ENCODE measurements around the gene USP17L11.
"Not testable (repeated sequence)": the region's sequence is repeated elsewhere in the genome, so short reads cannot be mapped to it uniquely, and the experiment has no call there.

USP17L11 gene, protein sequence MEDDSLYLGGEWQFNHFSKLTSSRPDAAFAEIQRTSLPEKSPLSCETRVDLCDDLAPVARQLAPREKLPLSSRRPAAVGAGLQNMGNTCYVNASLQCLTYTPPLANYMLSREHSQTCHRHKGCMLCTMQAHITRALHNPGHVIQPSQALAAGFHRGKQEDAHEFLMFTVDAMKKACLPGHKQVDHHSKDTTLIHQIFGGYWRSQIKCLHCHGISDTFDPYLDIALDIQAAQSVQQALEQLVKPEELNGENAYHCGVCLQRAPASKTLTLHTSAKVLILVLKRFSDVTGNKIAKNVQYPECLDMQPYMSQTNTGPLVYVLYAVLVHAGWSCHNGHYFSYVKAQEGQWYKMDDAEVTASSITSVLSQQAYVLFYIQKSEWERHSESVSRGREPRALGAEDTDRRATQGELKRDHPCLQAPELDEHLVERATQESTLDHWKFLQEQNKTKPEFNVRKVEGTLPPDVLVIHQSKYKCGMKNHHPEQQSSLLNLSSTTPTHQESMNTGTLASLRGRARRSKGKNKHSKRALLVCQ

DNA sequence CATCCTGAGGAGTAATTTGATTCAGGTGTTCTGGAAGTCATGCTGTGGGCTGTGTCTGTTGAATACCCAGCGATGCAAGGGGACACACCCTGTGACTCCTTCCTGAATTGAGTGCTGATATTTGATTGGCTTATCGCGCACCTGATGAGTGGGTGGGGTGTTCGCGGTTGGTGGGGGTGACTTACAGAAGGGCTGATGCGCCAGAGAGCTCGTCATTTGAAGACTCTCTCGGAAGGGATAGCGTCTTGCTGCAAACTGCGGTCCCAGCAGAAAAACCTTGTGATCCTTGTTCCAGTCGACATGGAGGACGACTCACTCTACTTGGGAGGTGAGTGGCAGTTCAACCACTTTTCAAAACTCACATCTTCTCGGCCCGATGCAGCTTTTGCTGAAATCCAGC lies at the start of gene USP17L11:
USP17L11 (plus strand) TSS at position 301 of the 400 bp plus-strand sequence; CDS start at position 301, 0 bp downstream.
- not testable (repeated sequence) for DNase-seq

DNA sequence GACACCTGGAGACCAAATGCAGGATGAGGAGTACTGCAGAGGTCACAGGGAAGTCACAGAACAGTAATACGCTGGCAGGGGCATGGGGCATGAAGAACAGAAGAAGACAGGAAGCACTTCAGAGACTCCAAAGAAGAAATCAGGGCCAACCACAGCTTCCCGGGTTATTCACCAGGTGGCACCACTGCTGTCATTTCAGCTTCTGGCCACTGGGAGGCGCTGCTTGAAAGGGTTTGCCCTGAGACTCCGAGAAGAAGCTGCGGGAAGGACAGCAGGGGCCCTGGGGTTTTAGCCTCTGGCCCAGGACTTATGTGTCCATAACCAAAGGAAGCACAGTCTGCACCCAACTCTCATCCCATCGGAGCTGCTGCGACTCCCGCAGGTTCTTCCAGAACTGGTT lies 49.2 kb upstream of the USP17L11 start:
- DNase-seq: not testable (repeated sequence)

DNA sequence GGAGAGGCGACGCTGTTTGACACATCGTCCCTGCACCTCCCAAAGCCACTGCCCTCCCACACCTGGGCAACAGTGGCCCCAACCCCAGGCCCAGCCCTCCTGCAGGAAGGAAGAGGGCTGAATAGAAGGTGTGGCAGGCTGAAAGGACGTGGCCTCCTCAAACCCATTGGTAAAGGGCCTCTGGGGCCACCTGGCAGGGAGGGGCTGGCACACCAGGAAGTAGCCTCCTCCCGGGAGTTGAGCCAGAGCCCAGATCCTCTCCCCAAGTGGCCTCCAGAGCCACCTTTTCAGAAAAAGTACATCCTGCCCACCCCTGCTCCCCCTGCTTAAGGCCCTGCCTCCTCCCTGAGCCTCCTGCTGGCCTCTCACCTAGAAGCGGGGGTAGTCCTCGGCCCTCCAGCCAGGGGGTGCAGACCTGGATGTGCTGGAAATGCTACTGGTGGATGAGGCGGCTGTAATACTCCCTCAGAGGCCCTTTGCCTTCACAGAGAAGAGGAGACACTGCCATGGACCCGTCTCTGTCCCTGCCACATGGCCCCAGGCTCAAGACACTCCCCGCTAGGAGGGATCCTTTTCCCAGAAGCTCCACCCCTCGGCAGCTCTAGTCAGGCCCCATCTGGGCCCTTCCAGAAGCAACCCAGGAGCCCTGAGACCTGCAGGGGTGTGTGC lies 45.3 kb upstream of the USP17L11 start, which contains the start of gene FAM90A26:
FAM90A26 (plus strand) TSS at position 619 of the 669 bp plus-strand sequence. CDS start 2,764 bp downstream, outside the sequence.
- not testable (repeated sequence) for DNase-seq

DNA sequence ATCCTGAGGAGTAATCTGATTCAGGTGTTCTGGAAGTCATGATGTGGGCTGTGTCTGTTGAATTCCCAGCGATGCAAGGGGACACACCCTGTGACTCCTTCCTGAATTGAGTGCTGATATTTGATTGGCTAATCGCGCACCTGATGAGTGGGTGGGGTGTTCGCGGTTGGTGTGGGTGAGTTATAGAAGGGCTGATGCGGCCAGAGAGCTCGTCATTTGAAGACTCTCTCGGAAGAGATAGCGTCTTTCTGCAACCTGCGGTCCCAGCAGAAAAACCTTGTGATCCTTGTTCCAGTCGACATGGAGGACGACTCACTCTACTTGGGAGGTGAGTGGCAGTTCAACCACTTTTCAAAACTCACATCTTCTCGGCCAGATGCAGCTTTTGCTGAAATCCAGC lies 4.8 kb upstream of the USP17L11 start, which contains the start of gene USP17L10:
USP17L10 (plus strand) TSS at position 301 of the 400 bp plus-strand sequence; CDS start at position 301, 0 bp downstream.
- DNase-seq: not testable (repeated sequence)

DNA sequence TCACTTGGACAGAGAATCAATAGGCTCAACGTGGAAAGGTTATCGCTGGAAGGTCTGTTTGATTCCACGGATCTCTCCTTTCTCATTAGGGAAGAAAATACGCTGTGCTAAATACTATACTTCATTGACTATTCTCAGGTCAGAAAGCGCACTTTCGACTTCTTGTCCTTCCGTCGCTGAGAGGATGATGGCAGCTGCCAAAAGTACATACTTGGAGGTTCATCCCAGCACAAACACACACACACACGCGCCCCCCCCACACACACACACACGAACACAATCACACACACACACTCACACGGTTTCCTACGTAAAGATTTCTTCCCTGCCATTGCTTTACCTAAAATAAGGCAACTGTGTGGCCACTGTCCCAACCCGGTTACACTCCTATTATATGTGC lies 504 bp upstream of the USP17L11 start:
- not testable (repeated sequence) for DNase-seq

DNA sequence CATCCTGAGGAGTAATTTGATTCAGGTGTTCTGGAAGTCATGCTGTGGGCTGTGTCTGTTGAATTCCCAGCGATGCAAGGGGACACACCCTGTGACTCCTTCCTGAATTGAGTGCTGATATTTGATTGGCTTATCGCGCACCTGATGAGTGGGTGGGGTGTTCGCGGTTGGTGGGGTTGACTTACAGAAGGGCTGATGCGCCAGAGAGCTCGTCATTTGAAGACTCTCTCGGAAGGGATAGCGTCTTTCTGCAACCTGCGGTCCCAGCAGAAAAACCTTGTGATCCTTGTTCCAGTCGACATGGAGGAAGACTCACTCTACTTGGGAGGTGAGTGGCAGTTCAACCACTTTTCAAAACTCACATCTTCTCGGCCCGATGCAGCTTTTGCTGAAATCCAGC lies 4.6 kb downstream of the USP17L11 start, which contains the start of gene USP17L12:
USP17L12 (plus strand) TSS at position 301 of the 400 bp plus-strand sequence; CDS start at position 301, 0 bp downstream.
- DNase-seq: not testable (repeated sequence)

DNA sequence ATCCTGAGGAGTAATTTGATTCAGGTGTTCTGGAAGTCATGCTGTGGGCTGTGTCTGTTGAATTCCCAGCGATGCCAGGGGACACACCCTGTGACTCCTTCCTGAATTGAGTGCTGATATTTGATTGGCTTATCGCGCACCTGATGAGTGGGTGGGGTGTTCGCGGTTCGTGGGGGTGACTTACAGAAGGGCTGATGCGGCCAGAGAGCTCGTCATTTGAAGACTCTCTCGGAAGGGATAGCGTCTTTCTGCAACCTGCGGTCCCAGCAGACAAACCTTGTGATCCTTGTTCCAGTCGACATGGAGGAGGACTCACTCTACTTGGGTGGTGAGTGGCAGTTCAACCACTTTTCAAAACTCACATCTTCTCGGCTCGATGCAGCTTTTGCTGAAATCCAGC lies 9.4 kb downstream of the USP17L11 start, which contains the start of gene USP17L13:
USP17L13 (plus strand) TSS at position 301 of the 400 bp plus-strand sequence; CDS start at position 301, 0 bp downstream.
- not testable (repeated sequence) for DNase-seq

DNA sequence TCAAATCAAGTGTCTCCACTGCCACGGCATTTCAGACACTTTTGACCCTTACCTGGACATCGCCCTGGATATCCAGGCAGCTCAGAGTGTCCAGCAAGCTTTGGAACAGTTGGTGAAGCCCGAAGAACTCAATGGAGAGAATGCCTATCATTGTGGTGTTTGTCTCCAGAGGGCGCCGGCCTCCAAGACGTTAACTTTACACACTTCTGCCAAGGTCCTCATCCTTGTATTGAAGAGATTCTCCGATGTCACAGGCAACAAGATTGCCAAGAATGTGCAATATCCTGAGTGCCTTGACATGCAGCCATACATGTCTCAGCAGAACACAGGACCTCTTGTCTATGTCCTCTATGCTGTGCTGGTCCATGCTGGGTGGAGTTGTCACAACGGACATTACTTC lies 15.0 kb downstream of the USP17L11 start:
- DNase-seq: not testable (repeated sequence)

DNA sequence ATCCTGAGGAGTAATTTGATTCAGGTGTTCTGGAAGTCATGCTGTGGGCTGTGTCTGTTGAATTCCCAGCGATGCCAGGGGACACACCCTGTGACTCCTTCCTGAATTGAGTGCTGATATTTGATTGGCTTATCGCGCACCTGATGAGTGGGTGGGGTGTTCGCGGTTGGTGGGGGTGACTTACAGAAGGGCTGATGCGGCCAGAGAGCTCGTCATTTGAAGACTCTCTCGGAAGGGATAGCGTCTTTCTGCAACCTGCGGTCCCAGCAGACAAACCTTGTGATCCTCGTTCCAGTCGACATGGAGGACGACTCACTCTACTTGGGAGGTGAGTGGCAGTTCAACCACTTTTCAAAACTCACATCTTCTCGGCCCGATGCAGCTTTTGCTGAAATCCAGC lies 18.9 kb downstream of the USP17L11 start, which contains the start of gene USP17L15:
USP17L15 (plus strand) TSS at position 301 of the 400 bp plus-strand sequence; CDS start at position 301, 0 bp downstream.
- not testable (repeated sequence) for DNase-seq

DNA sequence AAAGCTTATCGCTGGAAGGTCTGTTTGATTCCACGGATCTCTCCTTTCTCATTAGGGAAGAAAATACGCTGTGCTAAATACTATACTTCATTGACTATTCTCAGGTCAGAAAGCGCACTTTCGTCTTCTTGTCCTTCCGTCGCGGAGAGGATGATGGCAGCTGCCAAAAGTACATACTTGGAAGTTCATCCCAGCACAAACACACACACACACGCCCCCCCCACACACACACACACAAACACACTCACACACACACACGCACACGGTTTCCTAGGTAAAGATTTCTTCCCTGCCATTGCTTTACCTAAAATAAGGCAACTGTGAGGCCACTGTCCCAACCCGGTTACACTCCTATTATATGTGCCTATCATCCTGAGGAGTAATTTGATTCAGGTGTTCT lies 23.3 kb downstream of the USP17L11 start:
- not testable (repeated sequence) for DNase-seq

DNA sequence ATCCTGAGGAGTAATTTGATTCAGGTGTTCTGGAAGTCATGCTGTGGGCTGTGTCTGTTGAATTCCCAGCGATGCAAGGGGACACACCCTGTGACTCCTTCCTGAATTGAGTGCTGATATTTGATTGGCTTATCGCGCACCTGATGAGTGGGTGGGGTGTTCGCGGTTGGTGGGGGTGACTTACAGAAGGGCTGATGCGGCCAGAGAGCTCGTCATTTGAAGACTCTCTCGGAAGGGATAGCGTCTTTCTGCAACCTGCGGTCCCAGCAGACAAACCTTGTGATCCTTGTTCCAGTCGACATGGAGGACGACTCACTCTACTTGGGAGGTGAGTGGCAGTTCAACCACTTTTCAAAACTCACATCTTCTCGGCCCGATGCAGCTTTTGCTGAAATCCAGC lies 28.4 kb downstream of the USP17L11 start, which contains the start of gene USP17L17:
USP17L17 (plus strand) TSS at position 301 of the 400 bp plus-strand sequence; CDS start at position 301, 0 bp downstream.
- not testable (repeated sequence) for DNase-seq

DNA sequence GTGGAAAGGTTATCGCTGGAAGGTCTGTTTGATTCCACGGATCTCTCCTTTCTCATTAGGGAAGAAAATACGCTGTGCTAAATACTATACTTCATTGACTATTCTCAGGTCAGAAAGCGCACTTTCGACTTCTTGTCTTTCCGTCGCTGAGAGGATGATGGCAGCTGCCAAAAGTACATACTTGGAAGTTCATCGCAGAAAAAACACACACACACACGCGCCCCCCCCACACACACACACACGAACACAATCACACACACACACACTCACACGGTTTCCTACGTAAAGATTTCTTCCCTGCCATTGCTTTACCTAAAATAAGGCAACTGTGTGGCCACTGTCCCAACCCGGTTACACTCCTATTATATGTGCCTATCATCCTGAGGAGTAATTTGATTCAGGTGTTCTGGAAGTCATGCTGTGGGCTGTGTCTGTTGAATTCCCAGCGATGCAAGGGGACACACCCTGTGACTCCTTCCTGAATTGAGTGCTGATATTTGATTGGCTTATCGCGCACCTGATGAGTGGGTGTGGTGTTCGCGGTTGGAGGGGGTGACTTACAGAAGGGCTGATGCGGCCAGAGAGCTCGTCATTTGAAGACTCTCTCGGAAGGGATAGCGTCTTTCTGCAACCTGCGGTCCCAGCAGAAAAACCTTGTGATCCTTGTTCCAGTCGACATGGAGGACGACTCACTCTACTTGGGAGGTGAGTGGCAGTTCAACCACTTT lies 32.9 kb downstream of the USP17L11 start, which contains the start of gene USP17L18:
USP17L18 (plus strand) TSS at position 678 of the 728 bp plus-strand sequence; CDS start at position 678, 0 bp downstream.
- not testable (repeated sequence) for DNase-seq

DNA sequence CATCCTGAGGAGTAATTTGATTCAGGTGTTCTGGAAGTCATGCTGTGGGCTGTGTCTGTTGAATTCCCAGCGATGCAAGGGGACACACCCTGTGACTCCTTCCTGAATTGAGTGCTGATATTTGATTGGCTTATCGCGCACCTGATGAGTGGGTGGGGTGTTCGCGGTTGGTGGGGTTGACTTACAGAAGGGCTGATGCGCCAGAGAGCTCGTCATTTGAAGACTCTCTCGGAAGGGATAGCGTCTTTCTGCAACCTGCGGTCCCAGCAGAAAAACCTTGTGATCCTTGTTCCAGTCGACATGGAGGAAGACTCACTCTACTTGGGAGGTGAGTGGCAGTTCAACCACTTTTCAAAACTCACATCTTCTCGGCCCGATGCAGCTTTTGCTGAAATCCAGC lies 37.9 kb downstream of the USP17L11 start, which contains the start of gene USP17L19:
USP17L19 (plus strand) TSS at position 301 of the 400 bp plus-strand sequence; CDS start at position 301, 0 bp downstream.
- not testable (repeated sequence) for DNase-seq

DNA sequence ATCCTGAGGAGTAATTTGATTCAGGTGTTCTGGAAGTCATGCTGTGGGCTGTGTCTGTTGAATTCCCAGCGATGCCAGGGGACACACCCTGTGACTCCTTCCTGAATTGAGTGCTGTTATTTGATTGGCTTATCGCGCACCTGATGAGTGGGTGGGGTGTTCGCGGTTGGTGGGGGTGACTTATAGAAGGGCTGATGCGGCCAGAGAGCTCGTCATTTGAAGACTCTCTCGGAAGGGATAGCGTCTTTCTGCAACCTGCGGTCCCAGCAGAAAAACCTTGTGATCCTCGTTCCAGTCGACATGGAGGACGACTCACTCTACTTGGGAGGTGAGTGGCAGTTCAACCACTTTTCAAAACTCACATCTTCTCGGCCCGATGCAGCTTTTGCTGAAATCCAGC lies 42.6 kb downstream of the USP17L11 start, which contains the start of gene USP17L20:
USP17L20 (plus strand) TSS at position 301 of the 400 bp plus-strand sequence; CDS start at position 301, 0 bp downstream.
- DNase-seq: not testable (repeated sequence)

DNA sequence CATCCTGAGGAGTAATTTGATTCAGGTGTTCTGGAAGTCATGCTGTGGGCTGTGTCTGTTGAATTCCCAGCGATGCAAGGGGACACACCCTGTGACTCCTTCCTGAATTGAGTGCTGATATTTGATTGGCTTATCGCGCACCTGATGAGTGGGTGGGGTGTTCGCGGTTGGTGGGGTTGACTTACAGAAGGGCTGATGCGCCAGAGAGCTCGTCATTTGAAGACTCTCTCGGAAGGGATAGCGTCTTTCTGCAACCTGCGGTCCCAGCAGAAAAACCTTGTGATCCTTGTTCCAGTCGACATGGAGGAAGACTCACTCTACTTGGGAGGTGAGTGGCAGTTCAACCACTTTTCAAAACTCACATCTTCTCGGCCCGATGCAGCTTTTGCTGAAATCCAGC lies 47.4 kb downstream of the USP17L11 start, which contains the start of gene USP17L21:
USP17L21 (plus strand) TSS at position 301 of the 400 bp plus-strand sequence; CDS start at position 301, 0 bp downstream.
- not testable (repeated sequence) for DNase-seq

Measured in 8988T (cell line).